ENCODE results near the gene SMCO3. TPM values are rescaled to one million over a fixed set of nuclear protein-coding genes. Genes with fewer than 3 reads are reported as not detected.

The SMCO3 gene
- total and polyA plus RNA-seq, 2 of the 13 experiments (the other 11 are each of a cell fraction or from before 2014, with no cell fraction given): 0.29 to 0.42 TPM

- TF ChIP-seq ZFP36L2 (CRISPR knock-in tag; IDR thresholded peaks at IDR 0.05) (no peak), ESRRA (CRISPR knock-in tag; IDR thresholded peaks at IDR 0.05; ENCODE audit: low read depth) (no peak), MTF2 (CRISPR knock-in tag; IDR thresholded peaks at IDR 0.05; ENCODE audit: borderline replicate concordance) (no peak), TARDBP (CRISPR knock-in tag; IDR thresholded peaks at IDR 0.05) (no peak; the same call in 1 of the 2 replicates), HES4 (CRISPR knock-in tag; IDR thresholded peaks at IDR 0.05; ENCODE audit: borderline replicate concordance) (peak; percentile 23; the same call in 1 of the 2 replicates), MZF1 (CRISPR knock-in tag; IDR thresholded peaks at IDR 0.05; ENCODE audit: borderline replicate concordance) (no peak), PRMT3 (CRISPR knock-in tag; IDR thresholded peaks at IDR 0.05; ENCODE audit: borderline replicate concordance, low read depth) (no peak), ZNF749 (CRISPR knock-in tag; IDR thresholded peaks at IDR 0.05; ENCODE audit: borderline replicate concordance) (no peak), ZNF18 (CRISPR knock-in tag; IDR thresholded peaks at IDR 0.05; ENCODE audit: insufficient replicate concordance) (no peak), TBX3 (IDR thresholded peaks at IDR 0.05; ENCODE audit: borderline replicate concordance) (peak; percentile 93), CCAR2 (optimal IDR thresholded peaks at IDR 0.05; ENCODE audit: low read depth, low read length) (no peak), CBX1 (IDR thresholded peaks at IDR 0.05; ENCODE audit: low read depth) (no peak), RFXAP (CRISPR knock-in tag; IDR thresholded peaks at IDR 0.05; ENCODE audit: borderline replicate concordance) (no peak), KDM5B (CRISPR knock-in tag; IDR thresholded peaks at IDR 0.05; ENCODE audit: borderline replicate concordance) (peak; percentile 61; the same call in 1 of the 2 replicates), MXI1 (IDR thresholded peaks at IDR 0.05; ENCODE audit: borderline replicate concordance, low read depth, low read length) (peak; percentile 3; the same call in 1 of the 3 replicates), ARNT (IDR thresholded peaks at IDR 0.05) (no peak), ETS1 (CRISPR knock-in tag; IDR thresholded peaks at IDR 0.05) (no peak; the same call in 1 of the 2 replicates), HNRNPUL1 (IDR thresholded peaks at IDR 0.05; ENCODE audit: low read depth, low read length) (no peak), ETV5 (CRISPR knock-in tag; IDR thresholded peaks at IDR 0.05; ENCODE audit: borderline replicate concordance) (no peak), ZSCAN12 (CRISPR knock-in tag; IDR thresholded peaks at IDR 0.05) (no peak), IRX3 (CRISPR knock-in tag; IDR thresholded peaks at IDR 0.05; ENCODE audit: borderline replicate concordance, low read depth) (no peak)
- TF ChIP-seq, protein P1, sequence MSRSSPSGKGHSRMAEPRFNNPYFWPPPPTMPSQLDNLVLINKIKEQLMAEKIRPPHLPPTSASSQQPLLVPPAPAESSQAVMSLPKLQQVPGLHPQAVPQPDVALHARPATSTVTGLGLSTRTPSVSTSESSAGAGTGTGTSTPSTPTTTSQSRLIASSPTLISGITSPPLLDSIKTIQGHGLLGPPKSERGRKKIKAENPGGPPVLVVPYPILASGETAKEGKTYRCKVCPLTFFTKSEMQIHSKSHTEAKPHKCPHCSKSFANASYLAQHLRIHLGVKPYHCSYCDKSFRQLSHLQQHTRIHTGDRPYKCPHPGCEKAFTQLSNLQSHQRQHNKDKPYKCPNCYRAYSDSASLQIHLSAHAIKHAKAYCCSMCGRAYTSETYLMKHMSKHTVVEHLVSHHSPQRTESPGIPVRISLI (CRISPR knock-in tag; IDR thresholded peaks at IDR 0.05; ENCODE audit: borderline replicate concordance): no peak
- TF ChIP-seq, protein P2, sequence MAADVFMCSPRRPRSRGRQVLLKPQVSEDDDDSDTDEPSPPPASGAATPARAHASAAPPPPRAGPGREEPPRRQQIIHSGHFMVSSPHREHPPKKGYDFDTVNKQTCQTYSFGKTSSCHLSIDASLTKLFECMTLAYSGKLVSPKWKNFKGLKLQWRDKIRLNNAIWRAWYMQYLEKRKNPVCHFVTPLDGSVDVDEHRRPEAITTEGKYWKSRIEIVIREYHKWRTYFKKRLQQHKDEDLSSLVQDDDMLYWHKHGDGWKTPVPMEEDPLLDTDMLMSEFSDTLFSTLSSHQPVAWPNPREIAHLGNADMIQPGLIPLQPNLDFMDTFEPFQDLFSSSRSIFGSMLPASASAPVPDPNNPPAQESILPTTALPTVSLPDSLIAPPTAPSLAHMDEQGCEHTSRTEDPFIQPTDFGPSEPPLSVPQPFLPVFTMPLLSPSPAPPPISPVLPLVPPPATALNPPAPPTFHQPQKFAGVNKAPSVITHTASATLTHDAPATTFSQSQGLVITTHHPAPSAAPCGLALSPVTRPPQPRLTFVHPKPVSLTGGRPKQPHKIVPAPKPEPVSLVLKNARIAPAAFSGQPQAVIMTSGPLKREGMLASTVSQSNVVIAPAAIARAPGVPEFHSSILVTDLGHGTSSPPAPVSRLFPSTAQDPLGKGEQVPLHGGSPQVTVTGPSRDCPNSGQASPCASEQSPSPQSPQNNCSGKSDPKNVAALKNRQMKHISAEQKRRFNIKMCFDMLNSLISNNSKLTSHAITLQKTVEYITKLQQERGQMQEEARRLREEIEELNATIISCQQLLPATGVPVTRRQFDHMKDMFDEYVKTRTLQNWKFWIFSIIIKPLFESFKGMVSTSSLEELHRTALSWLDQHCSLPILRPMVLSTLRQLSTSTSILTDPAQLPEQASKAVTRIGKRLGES (CRISPR knock-in tag; IDR thresholded peaks at IDR 0.05; ENCODE audit: borderline replicate concordance): no peak
These were observed 10.8 kb downstream of the SMCO3 start, which contains the start of the genes C12orf60 and WBP11 (continued) for GRCh38 chr12:14803011-14803829.
